GM21528 (cell line): Measurements from ENCODE around the gene HOXB8.

Source experiments
- ATAC-seq: cut with Tn5 transposase; IDR thresholded peaks from one replicate; pipeline ENCODE4 v1.9.1; 2021; ENCODE audit warnings: mild to moderate bottlenecking, moderate library complexity; ENCODE audit not compliant: unreplicated experiment, low FRiP score

The HOXB8 gene

DNA sequence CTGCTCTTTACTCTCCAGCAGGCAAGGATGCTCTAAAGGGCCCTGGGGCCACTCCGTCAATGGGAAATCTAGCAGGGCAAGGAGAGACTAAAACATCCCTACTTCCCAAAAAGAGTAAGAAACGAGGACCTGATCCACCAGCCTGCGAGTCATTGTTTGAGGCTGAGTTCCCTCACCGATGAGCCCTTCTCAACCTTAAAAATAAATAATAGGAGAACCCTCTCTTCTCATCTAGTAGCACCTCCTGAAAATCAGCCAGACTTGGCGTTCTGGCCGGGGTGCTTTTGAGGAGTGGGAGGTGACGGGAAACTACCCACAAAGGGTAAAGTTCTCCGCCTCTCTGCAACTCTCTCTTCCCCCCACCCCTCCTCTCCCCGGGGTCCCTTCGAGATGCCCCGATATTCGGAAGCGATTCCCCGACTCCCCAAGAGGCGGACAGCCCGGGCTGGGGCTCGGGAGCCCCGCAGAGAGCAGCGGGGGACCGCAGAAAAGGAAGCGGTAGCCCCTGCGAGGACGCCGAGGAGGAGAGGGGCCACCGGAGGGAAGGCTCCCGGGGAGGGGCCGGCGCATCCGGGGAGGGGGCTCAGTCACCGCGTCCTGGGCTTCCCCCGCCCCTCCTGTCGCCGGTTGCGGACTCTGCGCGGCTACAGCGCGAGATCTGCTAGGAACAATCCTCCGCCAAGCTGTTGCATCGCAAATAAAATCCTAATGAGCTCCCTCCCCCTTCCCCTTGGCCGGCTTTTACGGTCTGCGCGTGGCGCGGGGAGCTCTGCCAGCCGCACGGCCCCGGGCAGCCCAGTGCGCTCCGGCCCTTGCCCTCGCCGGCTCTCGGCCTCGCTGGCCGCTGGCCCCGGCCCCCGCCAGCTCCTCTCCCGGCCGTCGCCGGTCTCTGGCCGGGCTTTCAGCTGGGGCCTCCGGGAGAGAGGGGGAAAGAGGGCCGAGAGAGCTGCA, 9.7 kb upstream of the HOXB8 start:
- ATAC-seq, result no peak

DNA sequence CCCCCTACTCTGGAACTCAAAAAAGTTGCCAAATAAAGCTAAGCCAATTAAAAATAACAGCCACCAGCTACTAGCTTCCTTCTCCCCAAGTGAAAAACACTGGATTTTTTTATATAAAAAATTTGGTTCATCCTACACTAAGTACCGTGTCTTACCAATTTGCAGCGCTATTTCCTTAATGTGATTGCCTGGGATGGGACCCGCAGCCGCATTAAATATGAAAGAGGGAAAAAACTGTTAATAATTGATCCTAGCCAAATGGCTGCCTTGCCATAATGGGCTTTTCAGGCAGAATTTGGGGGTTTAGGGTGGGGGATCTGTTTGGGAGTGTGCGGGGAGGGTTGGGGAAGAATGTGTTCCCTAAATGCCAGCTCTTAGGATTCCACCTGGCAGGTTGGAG, 9.0 kb upstream of the HOXB8 start:
- ATAC-seq, result no peak

DNA sequence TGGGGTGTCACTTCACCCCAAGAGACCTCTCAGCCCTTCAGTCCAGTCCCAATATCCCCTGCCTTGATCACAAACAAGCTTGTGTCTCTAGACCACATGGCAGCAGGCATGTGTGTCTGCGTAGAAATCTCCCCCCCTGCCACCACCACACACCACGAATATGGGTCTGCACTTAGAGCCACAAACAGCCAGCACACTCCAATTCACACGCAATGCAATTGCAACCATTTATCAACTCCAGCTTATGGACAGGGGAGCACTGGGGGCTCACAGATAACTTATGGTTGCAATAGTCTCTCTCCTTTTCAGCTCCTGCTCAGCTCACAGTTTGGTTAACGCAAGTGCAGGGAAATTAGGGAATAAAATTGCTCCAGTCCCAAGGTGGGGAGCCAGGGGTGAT, 8.5 kb upstream of the HOXB8 start:
- no peak for ATAC-seq

DNA sequence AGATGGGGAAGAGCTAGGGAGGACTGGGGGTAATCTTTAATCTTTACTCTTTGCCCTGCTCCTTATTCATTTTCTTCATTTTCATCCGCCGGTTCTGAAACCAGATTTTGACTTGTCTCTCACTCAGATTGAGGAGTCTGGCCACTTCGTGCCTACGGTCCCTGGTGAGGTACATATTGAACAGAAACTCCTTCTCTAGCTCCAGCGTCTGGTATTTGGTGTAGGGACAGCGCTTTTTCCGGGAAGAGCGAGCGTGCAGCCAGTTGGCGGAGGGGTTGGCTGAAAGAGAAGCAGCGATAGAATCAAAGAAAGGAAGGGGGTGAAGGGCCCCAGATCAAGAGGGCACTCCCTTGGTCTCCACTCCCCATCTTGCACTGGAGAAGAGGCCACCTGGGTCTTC, 7.8 kb upstream of the HOXB8 start:
- no peak for ATAC-seq

DNA sequence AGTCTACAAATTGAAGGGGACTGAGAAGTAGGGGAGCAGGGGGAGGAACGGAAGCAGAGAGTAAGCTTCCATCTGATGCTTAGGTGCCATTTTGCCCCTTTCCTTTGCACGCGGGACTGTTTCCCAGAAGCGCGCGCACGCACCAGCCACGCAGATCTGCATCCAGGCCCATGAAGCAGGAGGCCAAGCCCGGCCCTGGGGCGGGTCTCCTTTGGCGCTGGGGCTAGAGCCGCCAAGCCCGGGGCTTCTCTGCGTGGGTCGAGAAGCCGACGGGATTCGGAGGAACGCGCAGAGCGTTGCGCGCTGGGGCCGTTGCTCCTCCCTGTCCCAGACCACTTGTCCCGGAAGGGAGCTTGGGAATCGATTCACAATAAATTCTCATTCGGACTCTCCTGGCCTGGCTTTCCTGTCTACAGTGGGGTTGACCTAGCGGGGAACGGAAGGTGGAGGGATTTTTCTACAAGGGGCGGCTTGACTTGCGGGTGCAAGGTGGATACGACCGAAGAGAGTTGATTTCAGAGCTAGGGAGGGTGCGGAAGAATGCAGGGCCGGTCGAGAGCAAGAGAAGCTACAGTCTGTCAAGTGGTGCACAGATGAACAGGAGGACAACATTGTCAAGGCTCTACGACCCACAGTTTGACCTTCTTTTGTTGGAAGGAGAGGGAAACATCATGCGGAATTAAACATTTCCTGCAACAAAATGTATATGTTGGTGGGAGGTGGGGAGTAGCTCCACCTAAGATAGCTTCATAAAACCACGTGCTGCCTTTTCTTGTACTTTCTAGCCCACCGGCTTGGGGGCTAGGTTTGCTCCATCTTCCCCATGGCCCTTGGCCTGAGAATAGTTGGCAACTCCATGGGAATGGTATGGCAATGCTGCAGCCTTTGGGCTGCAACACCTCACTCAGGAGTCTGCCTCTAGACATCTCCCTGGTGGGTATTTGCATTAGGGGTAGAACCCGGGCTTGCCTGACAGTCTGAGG, 6.6 kb upstream of the HOXB8 start:
- ATAC-seq, result no peak

DNA sequence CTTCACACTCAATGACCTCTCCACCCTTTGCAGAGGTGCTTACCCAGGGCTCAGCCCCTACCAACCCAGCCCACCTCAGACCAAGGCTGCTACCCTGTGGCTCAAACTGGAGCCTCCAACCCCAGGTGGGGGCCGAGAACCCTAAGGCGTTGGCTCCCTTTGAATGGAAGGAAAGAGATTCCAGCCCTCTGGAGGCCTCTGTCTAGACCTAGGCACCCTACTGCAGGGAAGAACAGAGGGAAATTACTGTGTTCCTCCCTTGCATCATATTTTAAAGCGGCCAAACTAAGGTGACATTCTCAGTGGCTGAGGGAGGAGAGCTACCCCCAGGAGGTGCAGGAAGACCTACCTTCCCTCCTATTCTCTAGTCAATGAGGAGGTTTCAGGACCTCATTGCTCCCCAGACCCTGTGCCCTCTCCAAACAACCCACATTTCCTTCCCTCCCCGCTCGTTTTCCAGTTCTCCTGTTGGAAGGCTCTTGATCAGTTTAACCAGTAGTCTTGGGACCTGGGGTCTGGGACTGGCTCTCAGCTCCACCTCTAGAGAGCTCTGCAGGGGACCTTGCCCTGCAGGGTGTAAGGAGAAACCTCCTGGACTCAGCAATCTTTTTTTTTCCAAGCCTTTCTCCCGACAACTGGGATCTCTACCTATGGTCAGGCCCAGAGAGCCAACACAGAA, 5.5 kb upstream of the HOXB8 start:
- no peak for ATAC-seq

DNA sequence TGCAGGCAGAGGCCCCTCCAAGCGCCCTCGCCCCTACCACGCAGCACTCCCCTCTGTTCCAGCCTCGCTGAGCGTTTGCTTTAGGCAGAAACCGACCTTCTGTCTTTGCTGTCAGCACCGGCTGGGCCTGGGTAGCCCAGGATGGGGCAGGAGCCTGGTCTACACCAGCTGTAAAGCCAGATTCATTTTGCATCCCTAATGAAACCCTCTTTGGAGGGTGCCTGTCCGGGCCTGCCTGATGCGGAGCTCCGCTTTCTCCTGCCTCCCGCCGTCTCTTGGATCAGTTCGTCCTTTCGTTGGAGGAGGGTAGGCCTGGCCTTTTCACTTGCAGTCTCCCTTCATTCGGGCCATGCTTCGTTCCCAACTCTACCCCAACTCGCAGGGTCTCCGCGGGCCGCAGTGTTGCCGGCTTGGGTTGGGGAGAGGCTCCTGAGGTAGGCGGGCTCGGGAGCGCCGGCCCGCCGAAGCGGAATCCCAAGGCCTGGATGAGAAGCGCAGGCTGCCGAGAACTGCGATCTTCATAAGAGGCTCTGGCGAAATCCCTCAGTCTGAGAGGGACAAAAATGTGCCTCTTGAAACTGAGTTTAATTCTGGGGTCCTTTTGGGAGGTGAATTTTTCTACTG, 4.8 kb upstream of the HOXB8 start:
- ATAC-seq, result no peak

DNA sequence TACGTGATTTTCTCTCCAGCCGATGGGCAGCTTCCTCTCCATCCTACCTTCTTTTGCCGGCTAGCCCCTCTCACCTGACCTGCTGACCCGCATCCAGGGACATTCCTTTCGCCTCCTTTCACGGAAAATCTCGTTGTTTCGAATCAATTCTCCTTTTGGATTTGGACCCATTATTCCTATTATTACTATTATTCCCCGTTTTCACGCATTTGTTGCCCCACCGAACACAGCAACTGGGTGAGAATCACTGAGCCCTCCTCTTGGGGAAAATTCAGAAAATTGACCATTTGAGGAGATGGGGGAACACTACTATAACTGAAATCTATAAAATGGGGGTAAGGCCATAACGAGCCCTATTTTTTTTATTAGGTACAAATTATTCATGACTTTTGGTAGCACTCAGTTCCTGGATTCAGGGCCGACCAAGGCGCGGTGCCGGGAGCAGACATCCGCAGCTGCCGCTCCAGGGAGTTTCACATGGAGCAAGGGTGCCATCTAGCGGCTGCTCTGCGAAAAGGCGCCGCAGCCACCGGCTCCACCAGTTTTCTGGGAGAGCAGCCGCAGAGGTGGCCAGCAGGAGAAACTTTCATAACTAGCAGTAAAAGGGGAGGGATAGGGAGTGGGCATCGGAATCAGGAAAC, 3.3 kb upstream of the HOXB8 start:
- no peak for ATAC-seq

DNA sequence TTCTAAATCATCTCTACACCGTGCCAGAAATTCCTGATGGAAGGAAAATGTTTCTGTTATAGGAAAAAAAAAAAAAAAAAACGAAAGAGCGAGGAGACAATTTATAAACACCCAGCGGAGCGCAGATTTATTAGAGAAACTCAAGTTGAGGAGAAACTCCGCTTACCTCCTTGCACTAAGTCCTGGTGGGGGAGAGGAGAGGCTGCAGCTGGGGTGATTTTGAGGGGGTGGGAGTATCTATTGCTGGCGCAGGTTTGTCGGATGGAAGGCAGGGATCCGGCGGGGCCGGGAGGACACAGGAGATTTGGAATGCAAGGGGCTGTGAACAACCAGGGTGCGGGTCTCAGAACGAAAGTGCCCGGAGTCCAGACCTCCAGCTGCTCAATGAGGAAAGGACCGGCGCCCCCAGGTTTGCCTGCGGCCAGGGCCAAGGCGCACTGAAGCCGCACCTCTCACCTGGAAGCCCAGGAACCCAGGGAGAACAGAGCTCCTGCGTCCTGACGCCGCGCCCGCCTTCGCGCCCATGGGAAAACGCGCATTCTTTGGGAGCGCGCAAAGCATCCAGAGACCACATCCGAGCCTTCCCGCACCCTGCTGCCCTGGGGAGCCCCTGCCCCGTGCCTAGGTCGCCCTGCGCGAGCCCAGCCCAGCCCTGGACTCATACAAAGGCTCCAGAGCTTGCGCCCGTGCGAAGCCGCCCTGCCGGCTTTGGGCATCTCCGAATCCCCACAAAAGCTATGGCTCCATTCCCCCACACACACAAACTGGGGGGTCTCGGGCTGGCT, 2.6 kb upstream of the HOXB8 start:
- no peak for ATAC-seq

DNA sequence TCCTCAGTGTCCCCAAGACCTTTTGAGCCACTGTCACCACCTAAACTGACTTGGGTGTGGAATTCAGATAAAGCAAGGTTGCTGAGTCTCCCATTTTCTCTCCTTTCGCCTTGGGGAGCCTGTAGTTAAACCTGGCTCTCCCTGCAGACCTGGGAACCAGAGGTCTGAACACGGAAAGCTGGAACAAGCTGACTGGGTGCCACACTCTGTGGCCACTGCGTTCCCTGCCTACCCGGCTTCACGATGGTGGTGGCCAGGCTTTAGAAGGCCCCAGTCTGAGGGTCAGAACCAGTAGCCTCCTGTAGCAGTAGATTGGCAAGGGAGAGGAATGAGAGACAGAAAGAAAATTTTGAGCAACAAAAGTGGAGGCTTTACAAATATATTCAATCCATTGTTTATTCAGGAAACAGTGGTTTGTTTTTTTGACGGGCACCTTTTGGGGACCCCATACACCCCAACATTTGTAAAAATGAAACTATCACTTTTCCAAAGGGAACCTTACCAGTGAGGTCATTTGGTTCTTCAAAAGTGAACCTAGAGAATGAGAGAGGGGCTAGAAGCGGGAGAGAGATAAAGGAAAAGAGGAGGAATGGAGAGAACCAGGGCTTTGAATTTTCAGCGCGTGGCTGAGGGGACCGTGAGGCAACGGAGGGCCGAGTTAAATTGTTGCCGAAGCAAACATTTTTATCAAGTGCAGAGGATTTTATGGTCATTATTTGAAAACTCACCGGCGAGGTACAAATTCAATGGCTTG, 1.8 kb upstream of the HOXB8 start:
- ATAC-seq, result no peak

DNA sequence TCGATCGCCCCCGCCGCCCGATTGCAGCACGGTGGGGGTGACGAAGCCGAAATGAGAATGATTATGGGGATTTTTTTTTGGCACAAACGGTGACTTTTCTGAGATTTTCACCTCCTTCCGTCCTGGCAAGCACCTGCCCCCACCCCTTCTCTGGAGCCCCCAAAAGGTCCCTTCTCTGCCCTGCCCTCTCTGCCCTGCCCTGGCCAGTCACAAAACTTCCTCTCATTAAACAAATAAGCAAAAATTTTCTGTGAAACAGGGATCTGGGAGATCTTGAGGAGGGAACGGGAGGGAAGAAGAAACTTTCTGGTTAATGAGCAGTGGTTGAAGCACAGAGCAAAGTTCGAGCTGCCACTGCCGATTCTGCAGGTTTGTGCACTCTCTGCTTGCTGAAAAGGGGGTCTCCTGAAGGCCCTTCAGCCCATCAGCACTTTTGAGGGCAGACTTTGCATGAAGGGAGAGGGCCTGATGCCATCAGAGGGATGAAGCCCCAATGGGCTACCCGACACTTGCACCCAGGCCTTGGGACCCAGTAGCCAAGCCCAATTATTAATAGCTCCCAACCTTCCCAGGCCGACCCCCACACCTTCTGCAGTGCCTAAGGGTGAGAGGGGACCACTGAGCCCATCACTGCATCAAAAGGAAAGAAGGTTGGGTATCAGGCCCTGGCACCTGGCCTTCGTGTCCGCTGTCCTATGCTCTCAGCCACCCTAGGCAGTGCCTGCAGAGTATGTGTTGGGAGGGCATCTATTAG, 1.0 kb upstream of the HOXB8 start:
- ATAC-seq, result no peak

DNA sequence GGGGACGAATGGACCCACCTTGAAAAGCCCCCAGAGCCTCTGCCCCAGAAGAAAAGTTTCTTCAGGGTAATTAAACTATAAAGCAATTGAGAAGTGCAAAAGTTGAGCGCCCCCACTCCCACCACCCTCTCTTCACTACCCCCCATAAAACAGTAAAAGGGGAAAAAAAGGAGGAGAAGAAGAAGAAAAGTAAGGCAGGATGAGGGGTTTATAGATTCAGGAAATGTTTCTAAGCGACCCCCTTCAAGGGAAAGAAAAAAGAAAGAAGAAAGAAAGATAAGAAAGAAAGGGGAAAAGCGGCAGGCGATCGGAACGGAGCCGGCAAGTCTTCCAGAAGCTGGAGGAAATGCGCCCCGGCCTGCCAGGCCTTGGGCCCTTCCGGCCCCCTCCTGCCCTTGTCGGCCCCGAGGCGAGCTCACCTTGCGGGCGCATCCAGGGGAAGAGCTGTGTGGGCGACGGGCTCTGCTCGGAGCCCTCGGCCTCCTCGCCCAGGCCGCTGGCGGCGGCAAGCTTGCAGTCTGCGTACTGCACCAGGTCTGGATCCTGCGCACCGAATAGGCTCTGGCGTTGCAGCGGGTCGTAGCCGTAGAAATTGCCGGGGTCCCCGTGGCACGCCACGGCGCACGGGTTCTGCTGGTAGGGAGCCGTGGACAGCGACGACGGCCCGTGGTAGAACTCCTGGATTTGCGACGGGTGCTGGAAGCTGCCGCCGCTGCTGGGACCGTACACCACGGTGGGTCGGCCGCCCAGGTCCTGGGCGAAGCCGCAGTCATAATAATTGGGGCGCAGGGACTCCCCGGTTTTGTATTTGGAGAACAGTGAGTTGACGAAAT, 1.0 kb downstream of the HOXB8 start:
- no peak for ATAC-seq

DNA sequence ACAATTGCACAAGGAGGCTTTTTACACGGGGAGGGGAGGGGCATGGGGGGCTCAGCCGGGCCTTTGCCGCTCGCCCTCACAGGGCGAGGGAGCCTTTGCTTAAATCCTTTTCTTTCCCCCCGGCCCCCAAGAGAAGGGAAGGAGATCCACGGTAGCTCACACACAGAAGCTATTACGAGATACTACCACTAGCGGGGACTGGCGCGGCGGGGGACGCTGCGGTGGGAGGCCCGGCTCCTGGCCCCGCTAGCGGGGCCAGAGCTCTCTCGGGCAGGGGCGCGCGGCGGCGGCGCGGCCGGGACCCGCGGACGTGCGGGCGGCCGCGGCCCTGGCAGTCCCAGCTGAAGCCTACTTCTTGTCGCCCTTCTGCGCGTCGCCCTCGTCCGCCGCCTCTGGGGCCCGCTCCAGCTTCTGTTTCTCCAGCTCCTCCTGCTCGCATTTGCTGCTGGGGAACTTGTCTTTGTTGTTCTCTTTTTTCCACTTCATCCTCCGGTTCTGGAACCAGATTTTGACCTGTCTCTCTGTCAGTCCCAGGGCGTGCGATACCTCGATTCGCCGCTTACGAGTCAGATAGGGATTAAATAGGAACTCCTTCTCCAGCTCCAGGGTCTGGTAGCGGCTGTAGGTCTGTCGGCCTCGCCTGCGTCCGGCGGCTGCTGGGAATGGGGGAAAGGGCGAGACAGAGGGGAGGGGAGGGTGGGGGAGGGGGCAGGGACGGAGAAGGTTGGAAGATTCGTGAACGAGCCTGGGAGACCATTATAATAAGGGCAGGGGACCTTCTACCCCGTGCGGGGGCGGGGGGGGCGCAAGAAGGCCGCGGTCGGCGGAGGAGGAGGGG, 2.0 kb downstream of the HOXB8 start:
- ATAC-seq, result no peak

DNA sequence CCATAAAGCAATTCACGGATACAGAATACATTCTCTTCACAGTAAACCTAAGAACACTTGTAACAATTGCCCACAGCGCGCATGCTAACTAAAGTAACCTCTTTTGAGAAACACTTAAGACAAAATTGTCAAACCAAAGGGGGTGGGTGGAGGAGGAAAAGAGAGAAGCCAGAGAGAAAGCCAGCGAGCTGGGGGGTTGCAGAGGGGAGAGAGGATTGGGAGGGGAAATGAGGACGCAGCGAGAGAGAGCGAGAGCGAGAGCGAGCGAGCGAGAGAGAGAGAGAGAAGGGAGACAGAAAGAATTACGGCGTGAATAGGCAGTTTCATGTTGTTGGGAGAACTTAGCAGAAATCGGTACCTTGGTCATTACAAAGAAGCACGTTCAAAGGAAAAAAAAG, 2.6 kb downstream of the HOXB8 start:
- ATAC-seq, result no peak

DNA sequence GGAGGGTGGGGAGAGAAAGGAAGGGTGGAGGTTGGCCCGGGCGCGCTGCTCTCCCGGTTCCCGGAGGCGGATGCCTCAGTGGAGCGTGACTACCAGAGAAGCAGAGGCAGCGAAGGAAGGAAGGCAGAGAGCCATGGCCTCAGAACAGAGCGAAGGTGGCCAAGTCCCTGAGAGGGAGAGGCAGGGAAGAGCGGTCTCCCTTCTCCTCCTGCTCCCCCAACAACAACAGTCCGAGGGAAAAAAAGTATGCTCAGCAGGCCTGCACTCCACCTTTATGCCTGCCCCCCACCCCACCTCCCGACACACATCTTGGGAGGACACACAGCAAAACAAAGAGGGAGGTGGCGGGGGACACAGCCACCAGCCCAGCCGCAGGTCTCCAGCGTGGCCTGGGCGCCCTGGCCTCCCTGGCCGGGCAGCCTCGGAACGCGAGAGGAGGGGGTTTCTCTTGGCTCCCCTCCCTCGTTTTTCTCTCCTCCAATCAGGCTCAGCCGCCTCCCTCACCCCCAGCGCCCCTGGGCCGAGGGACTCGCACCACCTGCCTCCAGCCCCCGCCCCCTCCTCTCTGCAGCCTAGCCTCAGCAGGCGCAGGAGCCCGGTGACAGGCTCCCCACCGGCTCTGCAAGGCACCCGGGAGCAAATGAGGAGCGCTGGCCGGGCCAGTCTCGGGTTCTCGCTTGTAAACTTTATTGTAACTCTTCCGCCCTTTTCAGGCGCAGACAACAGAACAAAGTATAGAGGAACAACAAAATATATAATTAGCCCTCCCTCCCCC, 3.2 kb downstream of the HOXB8 start:
- ATAC-seq, result no peak
